A549 (cell line): ENCODE measurements around the gene APOM. TPM values are rescaled to one million over a fixed set of nuclear protein-coding genes. Genes with fewer than 3 reads are reported as not detected.

Experiments
- ATAC-seq, 2 experiments: fragments of 200-7000 bp in 1 of 2; fragments of >200 bp in 1 of 2; cut with Nextera tagmentation in 1 of 2; cut with Tn5 transposase in 1 of 2; 3 replicates each; pipeline versions ENCODE4 v1.8.0 to v1.9.1; 2018 to 2020; ENCODE audit warnings: mild to moderate bottlenecking in 1 of 2, moderate library complexity in 1 of 2
- CTCF ChIA-PET: fragments of 300-600 bp; sonication (Branson Sonifier 250); formaldehyde crosslinking; extraction: SDS; loops from one replicate; lab custom pipeline; 2021; ENCODE audit warnings: antibody characterized with exemption, inconsistent platforms; lab: Yijun Ruan, JAX
- POLR2A ChIA-PET: fragments of 350-600 bp; formaldehyde crosslinking; extraction: SDS; loops from one replicate; lab custom pipeline; 2021; ENCODE audit warnings: antibody characterized with exemption, inconsistent platforms; lab: Yijun Ruan, JAX
- DNase-seq, 2 experiments: peaks; one replicate each; pipeline versions ENCODE4 v3.0.0 to v3.0.0-alpha.2; 2011 to 2016; ENCODE audit warnings: low read depth in 1 of 2, low spot score in 1 of 2
- FAIRE-seq: peaks from 2 replicates; lab custom pipeline; 2011; peaks lifted over from hg19 to GRCh38; lab: Jason Lieb, UNC
- H3K27ac ChIP-seq, 2 experiments: fragments of >200 bp; sonication (Bioruptor Twin); formaldehyde crosslinking; 3 replicates each; pipeline ENCODE4 v1.5.1; 2016 to 2017
- H3K4me1 ChIP-seq: fragments of >200 bp; sonication (Bioruptor Twin); formaldehyde crosslinking; 3 replicates; pipeline ENCODE4 v1.6.1; 2016
- H3K4me2 ChIP-seq: fragments of >200 bp; sonication (Bioruptor Twin); formaldehyde crosslinking; 3 replicates; pipeline ENCODE4 v1.6.1; 2016
- H3K4me3 ChIP-seq: fragments of >200 bp; sonication (Bioruptor Twin); formaldehyde crosslinking; 3 replicates; pipeline ENCODE4 v1.5.1; 2016
- H3K9me3 ChIP-seq: fragments of >200 bp; sonication (Bioruptor Twin); formaldehyde crosslinking; 3 replicates; pipeline ENCODE4 v1.6.1; 2016
- CHD2 ChIP-seq: fragments of 150-350 bp; IDR thresholded peaks from 2 replicates; pipeline ENCODE4 v1.6.1; 2014; ENCODE audit warnings: low read length; ENCODE audit not compliant: partially characterized antibody
- CTCF ChIP-seq: fragments of >200 bp; sonication (Bioruptor Twin); formaldehyde crosslinking; IDR thresholded peaks from 3 replicates; pipeline ENCODE4 v1.5.1; 2016
- EHF ChIP-seq: fragments of 250-450 bp; sonication (Bioruptor Pico); IDR thresholded peaks from 2 replicates; pipeline ENCODE4 v1.5.0; 2020; ENCODE audit warnings: mild to moderate bottlenecking
- EP300 ChIP-seq, 2 experiments: fragments of >200 bp; sonication (Bioruptor Twin); formaldehyde crosslinking; IDR thresholded peaks; 2 replicates in 1 of 2; 3 replicates in 1 of 2; pipeline ENCODE4 v1.6.1; 2016 to 2017
- HOXB13 ChIP-seq: fragments of 250-450 bp; sonication (Bioruptor Pico); IDR thresholded peaks from 2 replicates; pipeline ENCODE4 v1.5.0; 2020; ENCODE audit warnings: low read depth, mild to moderate bottlenecking, moderate library complexity
- HOXB5 ChIP-seq: fragments of 250-450 bp; sonication (Bioruptor Pico); IDR thresholded peaks from 2 replicates; pipeline ENCODE4 v1.5.0; 2020; ENCODE audit warnings: mild to moderate bottlenecking, moderate library complexity
- JUNB ChIP-seq: fragments of >200 bp; sonication (Bioruptor Twin); formaldehyde crosslinking; IDR thresholded peaks from 2 replicates; pipeline ENCODE4 v1.6.1; 2016
- KDM1A ChIP-seq: fragments of 200-600 bp; sonication (generic); IDR thresholded peaks from 2 replicates; pipeline ENCODE4 v1.6.1; 2016; ENCODE audit warnings: low read depth, mild to moderate bottlenecking
- MAZ ChIP-seq: fragments of 150-350 bp; IDR thresholded peaks from 2 replicates; pipeline ENCODE4 v1.6.1; 2014; ENCODE audit warnings: antibody characterized with exemption, low read depth, low read length, borderline replicate concordance
- MYC ChIP-seq: IDR thresholded peaks from 2 replicates; pipeline ENCODE4 v1.6.1; 2012; ENCODE audit warnings: mild to moderate bottlenecking, inconsistent platforms, low read length, improper control_type of control experiment, borderline replicate concordance
- NPAS2 ChIP-seq: fragments of 250-450 bp; sonication (Bioruptor Pico); IDR thresholded peaks from 2 replicates; pipeline ENCODE4 v1.8.0; 2022; ENCODE audit warnings: mild to moderate bottlenecking, moderate library complexity, borderline replicate concordance
- PBX3 ChIP-seq: IDR thresholded peaks from 2 replicates; pipeline ENCODE4 v1.6.1; 2012
- PHF8 ChIP-seq: fragments of 200-600 bp; sonication (generic); IDR thresholded peaks from 2 replicates; pipeline ENCODE4 v1.6.1; 2016; ENCODE audit warnings: low read depth, mild to moderate bottlenecking, antibody characterized with exemption, moderate library complexity, borderline replicate concordance
- RARB ChIP-seq: fragments of 250-450 bp; sonication (Bioruptor Pico); IDR thresholded peaks from 2 replicates; pipeline ENCODE4 v1.8.0; 2021; ENCODE audit warnings: mild to moderate bottlenecking, moderate library complexity
- REST ChIP-seq: fragments of 200-600 bp; sonication (generic); IDR thresholded peaks from 2 replicates; pipeline ENCODE4 v1.6.1; 2016; ENCODE audit warnings: antibody characterized with exemption, mild to moderate bottlenecking, moderate library complexity
- SREBF2 ChIP-seq: fragments of 450-650 bp; IDR thresholded peaks from 2 replicates; pipeline ENCODE4 v1.6.1; 2014; ENCODE audit warnings: mild to moderate bottlenecking, moderate library complexity
- TFCP2L1 ChIP-seq: fragments of 250-450 bp; sonication (Bioruptor Pico); IDR thresholded peaks from 2 replicates; pipeline ENCODE4 v1.5.0; 2021; ENCODE audit warnings: mild to moderate bottlenecking
- ZC3H11A ChIP-seq: fragments of 450-650 bp; IDR thresholded peaks from 2 replicates; pipeline ENCODE4 v1.6.1; 2014; ENCODE audit warnings: antibody characterized with exemption, mild to moderate bottlenecking
- ZFP36 ChIP-seq: fragments of 450-650 bp; IDR thresholded peaks from 2 replicates; pipeline ENCODE4 v1.6.1; 2014; ENCODE audit warnings: borderline replicate concordance; ENCODE audit not compliant: partially characterized antibody
- ZNF302 ChIP-seq: fragments of 250-450 bp; sonication (Bioruptor Pico); IDR thresholded peaks from 2 replicates; pipeline ENCODE4 v1.9.0; 2021; ENCODE audit warnings: inconsistent platforms, mild to moderate bottlenecking, moderate library complexity
- WGBS: methylation state at CpG from one replicate; pipeline ENCODE4 v1.1.6; 2017; ENCODE audit errors: missing lambda C conversion rate; 5-methylcytosine and 5-hydroxymethylcytosine counted together
- polyA plus RNA-seq, 4 experiments: library from polyadenylated mRNA; depleted of rRNA in 3 of 4; stranded (reverse); fragments of >200 nt; fragmentation: RNase III in 1 of 4; extraction: RNeasy Plus Mini Kit Qiagen cat#74134 plus additional on column Dnase treatment in 1 of 4; gene quantifications; 2 replicates in 3 of 4; 3 replicates in 1 of 4; pipeline ENCODE4 v1.2.3, GENCODE V29; 2011 to 2017

The APOM gene
- polyA plus RNA-seq, 2 of the 4 experiments (the other 2 are of a cell fraction), result 1.5 to 2.6 TPM

GRCh38 chr6:31622684-31623091, 33.0 kb upstream of the APOM start:
- Histone ChIP-seq H3K4me1 (peaks cover 15% of the 10 kb centered on the region), H3K4me3 (peak overlapping the region; percentile 81; the same call in 1 of the 3 replicates), H3K4me2 (peak overlapping the region; percentile 99), H3K27ac (peak overlapping the region in 1 of 2 experiments; percentile 99; a peak in 3 of 6 replicates), H3K9me3 (no peaks in the 10 kb centered on the region)
- TF ChIP-seq EP300 (IDR thresholded peaks at IDR 0.05) (no peak), ZC3H11A (no peak), REST (no peak), PBX3 (no peak), RARB (CRISPR knock-in tag) (no peak), ZFP36 (no peak), TFCP2L1 (CRISPR knock-in tag) (no peak), KDM1A (no peak), SREBF2 (no peak), MYC (no peak), JUNB (no peak), MAZ (no peak), ZNF302 (CRISPR knock-in tag) (no peak), CHD2 (no peak), EHF (CRISPR knock-in tag) (no peak), HOXB5 (CRISPR knock-in tag) (no peak), CTCF (no peak)
- FAIRE-seq (no peak), ATAC-seq (no peak), DNase-seq (no peak)
- 93% methylated on average over 10 of the region's 10 CpGs for WGBS
- ChIA-PET POLR2A (interaction anchor here (0.7 to 1.2 kb wide), 2 partner anchors 10 to 17 kb away, joined by 3 to 7 read pairs; no protein-coding TSS in a partner anchor), CTCF (interaction anchor here (0.8 to 1.7 kb wide), 4 partner anchors 10 to 42 kb away, joined by 3 to 6 read pairs (median 4); no protein-coding TSS in a partner anchor)

GRCh38 chr6:31624070-31624469, 31.6 kb upstream of the APOM start:
- no peaks in the 10 kb centered on the region for H3K9me3 ChIP-seq
- ATAC-seq, result no peak
- ChIA-PET CTCF (interaction anchor here (1.1 kb wide), 1 partner anchor 27 kb away, joined by 3 read pairs; no protein-coding TSS in a partner anchor), POLR2A (no interaction called here)
- H3K4me1 ChIP-seq, result peaks cover 15% of the 10 kb centered on the region
- H3K27ac ChIP-seq, result no peak overlapping the region
- no peak for TF ChIP-seq EP300 (IDR thresholded peaks at IDR 0.05)
- TF ChIP-seq NPAS2 (CRISPR knock-in tag), result no peak
- no peak for TF ChIP-seq PHF8
- TF ChIP-seq HOXB13 (CRISPR knock-in tag), result no peak
- no peak overlapping the region for H3K4me3 ChIP-seq
- DNase-seq, result no peak
- H3K4me2 ChIP-seq, result no peak overlapping the region
- no peak for FAIRE-seq
- WGBS, result 94% methylated on average over 10 of the region's 10 CpGs
